Stimulated activated CD4-positive, alpha-beta T cell treated with anti-CD3 and anti-CD28 coated beads, Interleukin-1b, Interleukin-23, amount 100 ng/mL, for 4 hours (primary cell): Measurements from ENCODE around the gene DEPDC1B.
"Not testable (repeated sequence)": the region's sequence is repeated elsewhere in the genome, so short reads cannot be mapped to it uniquely, and the experiment has no call there.

Source experiments
- DNase-seq, 2 donors: peaks; one replicate each; pipeline ENCODE4 v3.0.0-alpha.2; 2020; ENCODE audit warnings: low read depth in 2 of 2

Gene DEPDC1B

DNA sequence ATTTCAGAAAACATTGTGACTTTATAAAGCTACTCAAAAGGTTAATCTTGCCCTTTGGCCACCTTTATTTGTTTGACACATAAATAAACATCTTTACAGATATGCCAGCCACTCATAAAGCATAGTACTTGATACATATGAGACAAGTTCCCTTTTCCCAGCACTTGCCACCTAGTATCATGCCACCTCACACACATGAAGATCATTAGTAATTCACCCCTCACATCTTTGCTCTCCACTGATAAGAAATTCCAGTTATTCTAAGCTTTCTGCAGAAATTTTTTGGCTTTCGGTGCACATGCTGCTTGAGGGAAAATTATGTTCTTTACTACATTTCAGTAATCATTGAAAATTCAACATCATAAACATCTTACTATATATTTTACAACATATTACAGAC, 59.1 kb downstream of the DEPDC1B start:
- no peak for DNase-seq

DNA sequence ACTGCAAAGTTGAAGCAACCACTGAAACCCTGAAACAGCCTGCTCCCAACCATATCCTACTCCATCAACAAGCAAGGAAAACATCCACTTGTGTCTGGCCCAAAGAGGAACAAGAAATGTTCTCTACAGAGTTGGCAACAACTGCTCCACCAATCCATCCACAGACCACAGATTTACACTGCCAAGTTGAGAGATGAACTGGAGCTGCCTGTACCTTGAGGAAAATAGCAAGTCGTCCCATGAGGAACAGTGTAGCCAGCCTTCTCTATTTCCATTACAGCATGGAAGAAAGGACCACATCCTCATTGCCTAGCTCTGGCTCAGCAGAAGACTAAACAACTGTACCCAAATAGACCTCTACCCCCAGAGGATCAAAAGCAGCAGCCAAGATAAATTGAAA, 60.4 kb downstream of the DEPDC1B start:
- no peak for DNase-seq

DNA sequence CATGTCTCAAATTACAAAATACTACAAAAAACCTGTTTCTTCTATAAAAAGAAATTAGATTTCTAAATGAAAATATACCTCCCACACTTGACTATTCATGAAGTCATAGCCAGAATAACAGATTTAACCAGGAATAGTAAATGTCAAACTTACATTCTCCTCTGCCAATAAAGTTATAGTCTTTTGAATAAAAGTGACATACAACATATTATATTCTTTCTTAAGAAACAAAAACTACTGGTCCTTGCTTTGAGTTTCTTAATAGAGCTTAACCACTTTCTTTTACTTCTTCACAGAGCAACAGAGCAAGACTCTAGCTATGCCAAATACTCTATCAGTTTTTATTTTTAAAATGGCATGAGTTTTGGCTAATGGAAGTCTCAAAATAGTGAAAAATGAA, 61.7 kb downstream of the DEPDC1B start:
- no peak for DNase-seq

DNA sequence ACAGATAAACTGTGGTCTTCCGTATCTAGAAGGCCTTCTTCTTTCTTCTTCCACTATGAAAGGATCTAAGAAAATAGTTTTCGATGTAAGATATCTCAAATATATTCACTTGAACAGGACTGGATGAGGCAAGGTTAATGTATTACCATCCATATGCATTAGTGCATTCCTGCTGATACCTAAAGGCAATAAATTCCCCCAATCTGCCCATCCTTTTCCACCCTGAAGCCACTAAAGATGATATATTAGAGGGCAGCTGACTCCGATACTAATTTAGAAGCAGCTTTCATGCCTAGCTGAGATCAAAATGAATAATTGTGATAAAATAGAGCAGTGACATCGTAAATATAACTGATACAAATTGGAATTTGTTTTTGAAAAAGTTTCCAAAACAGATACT, 63.3 kb downstream of the DEPDC1B start:
- DNase-seq: no peak

DNA sequence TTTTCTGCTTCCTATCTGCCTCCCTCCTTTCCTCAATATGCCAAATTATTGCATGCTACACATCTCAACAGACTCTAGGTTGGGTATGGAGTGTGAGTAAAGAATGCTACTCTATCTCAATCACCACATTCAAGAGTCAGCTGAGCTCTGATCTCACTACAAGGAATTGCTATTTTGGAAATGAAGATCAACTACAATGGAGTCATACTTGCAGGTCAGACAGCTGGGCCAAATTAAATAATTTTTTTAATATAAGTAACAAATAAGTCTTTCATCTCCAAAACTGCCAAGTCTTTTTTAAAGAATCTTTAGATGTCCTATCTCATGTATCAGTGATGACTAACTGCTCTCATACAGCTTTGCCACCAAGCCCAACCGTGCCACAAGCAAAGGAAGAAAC, 64.0 kb downstream of the DEPDC1B start:
- no peak for DNase-seq

DNA sequence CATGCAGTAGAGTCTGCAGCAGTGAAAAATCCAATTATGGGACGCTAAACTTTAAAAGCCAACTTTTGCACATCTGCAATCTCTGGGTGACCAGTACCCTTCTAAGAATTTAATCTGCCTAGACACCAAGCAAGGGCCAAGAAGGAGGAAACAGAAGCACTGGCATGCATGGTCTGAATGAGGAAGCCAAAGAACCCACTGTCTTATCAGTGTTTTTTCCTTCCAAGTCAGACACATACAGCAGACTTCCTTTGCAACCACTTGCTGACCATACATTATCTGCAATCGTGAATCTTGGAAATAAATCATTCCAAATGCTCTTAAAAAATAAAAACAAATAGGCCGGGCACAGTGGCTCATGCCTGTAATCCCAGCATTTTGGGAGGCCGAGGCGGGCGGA, 65.9 kb downstream of the DEPDC1B start:
- DNase-seq: no peak

DNA sequence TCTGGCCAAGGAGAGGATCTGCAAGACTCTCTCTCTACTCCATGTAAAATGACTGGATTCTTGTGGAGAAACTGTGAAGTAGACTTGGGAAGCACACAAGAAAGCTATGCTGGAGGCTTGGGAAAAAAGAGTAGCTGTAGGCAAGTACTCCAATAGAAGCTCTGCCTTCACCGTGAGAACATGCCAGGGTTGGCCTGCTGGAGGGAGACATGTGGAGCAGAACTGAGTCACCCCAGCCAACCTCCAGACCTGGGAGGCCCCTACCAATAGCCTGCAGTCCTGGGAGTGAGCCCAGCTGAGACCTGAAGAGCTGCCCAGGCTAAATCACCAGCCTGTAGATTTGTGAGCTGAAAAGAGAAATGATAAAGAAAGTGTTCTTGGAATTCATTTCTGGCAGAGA, 66.6 kb downstream of the DEPDC1B start:
- no peak for DNase-seq

DNA sequence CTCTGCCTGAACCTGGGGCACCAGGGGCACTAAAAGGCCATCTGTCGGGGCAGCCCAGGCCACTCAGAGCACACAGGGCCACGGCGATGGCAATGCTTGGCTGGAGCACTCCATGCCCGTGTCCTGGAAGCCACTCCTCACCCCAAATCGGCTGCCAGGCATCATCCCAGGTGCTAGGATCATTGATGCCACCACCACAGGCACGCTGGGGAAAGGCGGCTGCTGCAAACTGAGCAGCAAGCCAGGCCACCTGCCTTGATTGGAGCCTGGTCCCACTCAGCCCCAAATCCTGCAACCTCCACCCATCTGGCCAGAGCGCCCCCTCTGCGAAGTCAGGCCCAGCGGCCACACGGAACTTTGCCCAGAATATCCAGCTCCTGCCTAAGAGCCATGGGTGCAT, 67.8 kb downstream of the DEPDC1B start:
- DNase-seq: no peak

DNA sequence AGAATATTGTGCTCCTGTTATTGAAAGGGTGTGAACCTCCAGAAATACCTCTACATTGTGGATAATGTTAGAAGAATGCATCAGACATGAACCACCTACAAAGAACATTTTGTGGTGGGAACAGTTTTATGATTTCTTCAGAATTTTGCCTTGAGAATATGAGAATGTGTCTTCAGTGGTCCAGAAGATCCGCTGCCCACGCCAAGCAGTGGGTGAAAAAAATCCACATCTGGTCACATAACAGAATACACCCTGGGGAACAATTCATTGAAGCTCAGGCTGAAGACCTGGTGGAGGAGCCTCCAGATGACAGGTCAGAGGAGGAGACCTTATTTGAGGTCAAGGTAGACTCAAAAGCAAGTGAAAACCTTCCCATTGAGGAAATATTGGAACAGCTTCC, 69.1 kb downstream of the DEPDC1B start:
- DNase-seq: no peak

DNA sequence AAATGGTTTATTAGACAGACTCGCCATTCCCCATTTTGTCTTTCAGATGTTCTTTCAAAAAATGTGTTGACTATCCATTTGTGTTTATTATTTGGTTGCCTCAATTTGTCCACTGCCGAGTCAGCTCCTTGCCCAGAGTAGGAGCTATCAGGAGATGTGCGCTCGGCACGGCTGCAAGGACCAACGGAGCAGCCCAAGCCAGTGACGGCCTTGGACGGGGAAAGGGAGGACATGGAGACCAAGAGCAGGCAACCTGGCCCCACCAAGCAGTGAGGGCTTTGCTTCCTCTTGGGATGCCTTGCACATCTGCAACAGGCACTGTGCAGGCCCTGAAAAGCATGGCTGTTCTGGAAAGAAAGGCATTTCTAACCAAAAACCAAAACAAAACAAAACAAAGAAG, 69.8 kb downstream of the DEPDC1B start:
- DNase-seq: no peak

DNA sequence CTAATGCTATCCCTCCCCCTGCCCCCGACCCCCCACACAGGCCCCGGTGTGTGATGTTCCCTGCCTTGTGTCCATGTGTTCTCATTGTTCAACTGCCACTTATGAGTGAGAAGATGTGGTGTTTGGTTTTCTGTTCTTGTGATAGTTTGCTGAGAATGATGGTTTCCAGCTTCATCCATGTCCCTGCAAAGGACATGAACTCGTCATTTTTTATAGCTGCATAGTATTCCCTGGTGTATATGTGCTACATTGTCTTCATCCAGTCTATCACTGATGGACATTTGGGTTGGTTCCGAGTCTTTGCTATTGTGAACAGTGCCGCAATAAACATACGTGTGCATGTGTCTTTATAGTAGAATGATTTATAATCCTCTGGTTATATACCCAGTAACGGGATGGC, 75.1 kb downstream of the DEPDC1B start:
- not testable (repeated sequence) for DNase-seq

DNA sequence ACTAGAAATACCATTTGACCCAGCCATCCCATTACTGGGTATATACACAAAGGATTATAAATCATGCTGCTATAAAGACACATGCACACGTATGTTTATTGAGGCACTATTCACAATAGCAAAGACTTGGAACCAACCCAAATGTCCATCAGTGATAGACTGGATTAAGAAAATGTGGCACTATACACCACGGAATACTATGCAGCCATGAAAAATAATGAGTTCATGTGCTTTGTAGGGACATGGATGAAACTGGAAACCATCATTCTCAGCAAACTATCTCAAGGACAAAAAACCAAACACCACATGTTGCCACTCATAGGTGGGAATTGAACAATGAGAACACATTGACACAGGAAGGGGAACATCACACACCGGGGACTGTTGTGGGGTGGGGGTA, 79.2 kb downstream of the DEPDC1B start:
- DNase-seq: not testable (repeated sequence)

DNA sequence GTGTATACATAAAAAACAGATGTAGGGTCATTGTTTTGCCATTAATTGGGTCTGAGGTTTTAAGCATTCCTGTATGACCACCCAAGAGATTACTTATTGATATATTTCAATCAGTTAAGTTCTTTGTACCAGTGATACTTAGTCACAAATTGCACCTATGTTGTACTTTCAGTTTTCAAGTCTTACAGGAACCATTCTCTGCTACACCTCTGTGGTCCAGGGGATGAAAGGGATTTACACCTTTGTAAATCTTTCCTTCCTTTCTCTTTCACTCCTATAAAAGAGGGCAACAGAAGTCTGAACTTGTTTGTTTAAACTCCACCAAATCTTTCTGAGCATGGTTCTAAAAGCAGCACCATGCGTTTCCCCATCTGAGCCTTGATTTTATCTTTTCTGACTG, 86.1 kb downstream of the DEPDC1B start:
- no peak for DNase-seq

DNA sequence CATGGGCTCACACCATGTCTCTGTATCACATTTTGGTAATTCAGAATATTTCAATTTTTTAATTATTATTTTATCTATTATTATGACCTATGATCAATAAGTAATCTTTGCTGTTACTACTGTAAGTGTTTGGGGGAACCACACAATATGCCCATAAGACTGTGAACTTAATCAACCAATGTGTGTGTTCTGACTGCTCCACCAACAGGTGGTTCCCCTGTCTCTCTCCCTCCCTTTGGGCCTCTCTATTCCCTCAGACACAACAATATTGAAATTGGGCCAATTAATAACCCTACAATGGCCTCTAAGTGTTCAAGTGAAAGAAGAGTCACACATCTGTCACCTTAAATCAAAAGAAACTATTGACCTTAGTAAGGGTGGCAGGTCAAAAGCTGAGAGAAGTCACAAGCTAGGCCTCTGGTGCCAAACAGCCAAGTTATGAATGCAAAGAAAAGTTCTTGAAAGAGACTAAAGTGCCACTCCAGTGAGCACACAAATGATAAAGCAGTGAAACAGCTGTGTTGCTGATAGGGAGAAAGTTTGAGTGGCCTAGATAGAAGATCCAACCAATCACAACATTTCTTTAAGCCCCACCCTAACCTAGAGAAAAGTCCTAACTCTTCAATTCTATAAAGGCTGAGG, 88.7 kb downstream of the DEPDC1B start:
- no peak for DNase-seq

DNA sequence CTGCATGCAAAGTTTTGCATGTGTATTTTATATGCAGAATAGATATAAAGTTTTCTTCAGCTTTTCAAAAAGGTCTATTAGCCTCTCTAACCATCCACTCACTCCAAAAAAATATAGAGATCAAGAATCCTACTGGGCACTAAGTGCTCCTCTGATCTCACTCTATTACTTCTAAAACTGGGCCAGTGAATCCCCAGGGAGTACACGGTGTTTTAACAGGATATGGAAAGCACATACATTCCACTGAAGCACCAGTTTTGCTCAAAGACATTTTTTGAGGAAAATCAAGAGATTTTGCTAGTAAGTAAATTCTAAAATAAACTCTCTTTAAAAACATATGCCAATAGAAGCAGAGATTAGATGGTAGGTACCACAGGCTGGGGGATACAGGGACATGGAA, 95.2 kb downstream of the DEPDC1B start:
- DNase-seq: no peak

DNA sequence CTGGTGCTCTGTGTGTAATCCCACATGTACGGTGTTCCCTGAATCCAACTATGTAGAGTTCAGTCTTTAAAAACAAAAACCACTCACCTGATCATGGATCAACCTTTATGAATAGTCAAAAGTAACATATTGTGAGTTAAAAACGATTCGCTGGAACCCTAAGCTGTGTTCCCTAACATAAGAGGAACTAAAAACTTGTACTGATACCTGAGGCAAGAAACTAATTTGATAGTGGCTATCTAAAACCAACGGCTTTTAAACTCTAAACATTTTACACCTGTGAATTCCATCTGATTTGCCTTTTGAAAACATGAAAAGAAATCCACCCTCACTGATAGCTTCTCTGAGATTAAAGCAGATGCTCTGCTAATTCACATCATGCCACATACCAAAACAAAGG, 101.5 kb downstream of the DEPDC1B start:
- DNase-seq: no peak

DNA sequence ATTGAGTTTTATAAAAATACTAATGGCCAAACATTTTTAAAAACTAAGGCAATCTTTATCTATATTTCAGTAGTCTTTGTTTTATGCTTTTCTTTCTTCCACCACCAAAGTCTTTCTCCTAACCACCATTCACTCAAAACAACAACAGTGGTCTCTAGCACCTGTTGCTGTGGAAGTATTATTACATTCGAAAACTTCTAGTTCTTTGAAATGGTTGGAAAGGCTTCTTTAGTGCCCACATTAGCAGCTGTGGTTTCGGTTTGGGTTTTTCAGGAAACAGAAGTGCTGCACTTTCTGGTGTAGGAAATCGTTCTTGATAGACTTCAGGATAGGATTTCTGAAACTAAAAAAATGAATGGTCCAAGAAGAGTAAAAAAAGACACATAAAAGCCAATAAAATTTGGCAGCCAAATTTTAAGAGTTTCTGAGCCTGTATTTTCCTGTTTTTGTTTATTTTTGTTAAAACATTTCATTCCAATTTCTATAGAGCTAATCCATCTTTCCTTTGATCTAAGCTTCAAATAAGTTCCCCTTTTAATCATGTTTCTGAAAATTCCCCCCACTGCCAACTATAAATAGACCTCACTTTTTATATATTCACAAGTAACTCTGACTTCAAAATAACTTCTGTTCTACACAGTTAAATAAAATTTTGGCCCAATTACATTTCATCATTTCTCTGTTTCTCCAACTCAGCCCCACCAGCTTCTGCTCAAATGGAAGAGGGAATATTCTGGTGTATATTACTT, 102.2 kb downstream of the DEPDC1B start:
- no peak for DNase-seq

DNA sequence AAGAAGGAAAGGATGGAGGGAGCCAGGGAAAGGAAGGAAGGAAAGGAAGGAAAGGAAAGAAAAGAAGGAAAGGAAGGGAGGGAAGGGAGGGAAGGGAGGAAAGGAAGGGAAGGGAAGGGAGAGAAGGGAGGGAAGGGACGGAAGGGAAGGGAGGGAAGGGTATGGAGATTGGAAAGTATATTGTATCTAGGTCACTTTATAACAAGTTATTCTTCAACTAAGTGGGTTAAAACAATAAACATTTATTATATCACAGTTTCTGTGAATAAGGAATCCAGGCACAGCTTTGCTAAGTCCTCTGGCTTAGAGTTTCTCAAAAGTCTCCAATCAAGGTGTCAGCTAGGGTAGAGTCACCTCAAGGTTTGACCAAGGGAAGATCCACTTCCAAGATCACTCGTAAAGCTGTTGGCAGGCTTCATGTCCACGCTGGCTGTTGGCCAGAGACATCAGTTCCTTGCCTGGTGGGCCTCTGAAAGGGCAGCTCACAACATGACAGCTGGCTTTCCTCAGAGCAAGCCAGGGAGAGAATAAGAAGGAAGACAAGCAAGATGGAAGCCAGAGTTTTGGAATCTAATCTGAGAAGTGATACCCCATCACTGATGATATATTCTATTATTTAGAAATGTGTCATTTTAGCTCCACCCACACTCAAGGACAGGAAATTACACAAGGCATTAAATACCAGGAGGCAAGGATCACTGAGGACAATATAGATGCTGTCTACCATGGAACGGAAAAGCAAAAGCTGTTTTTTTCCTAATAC, 105.1 kb downstream of the DEPDC1B start:
- DNase-seq: no peak

DNA sequence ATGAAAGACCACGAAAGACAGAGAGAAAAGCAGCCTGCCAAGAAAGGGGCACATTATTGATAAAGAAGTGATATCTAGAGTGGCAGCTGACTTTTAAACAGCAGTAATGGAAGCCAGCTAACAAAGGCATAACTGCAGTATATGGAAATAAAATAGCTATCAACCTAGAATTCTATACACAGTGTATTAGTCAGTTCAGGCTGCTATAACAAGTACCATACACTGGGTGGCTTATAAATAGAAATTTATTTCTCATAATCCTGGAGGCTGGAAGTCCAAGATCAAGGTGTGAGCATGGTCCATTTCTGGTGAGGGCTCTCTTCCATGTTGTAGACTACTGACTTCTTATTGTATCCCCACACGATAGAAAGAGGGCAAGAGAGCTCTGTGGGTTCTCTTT, 109.8 kb downstream of the DEPDC1B start:
- no peak for DNase-seq

DNA sequence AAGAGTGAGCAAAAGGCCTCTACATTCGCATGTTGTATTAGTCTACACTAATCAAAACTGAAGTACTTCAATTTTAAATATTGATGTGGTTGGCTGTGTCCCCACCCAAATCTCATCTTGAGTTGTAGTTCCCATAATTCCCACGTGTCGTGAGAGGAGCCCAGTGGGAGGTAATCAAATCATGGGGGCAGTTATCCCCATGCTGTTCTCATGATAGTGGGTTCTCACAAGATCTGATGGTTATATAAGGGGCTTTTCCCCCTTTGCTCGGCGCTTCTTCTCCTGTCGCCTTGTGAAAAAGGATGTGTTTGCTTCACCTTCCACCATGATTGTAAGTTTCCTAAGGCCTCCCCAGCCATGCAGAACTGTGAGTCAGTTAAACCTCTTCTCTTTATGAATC, 112.7 kb downstream of the DEPDC1B start:
- not testable (repeated sequence) for DNase-seq

DNA sequence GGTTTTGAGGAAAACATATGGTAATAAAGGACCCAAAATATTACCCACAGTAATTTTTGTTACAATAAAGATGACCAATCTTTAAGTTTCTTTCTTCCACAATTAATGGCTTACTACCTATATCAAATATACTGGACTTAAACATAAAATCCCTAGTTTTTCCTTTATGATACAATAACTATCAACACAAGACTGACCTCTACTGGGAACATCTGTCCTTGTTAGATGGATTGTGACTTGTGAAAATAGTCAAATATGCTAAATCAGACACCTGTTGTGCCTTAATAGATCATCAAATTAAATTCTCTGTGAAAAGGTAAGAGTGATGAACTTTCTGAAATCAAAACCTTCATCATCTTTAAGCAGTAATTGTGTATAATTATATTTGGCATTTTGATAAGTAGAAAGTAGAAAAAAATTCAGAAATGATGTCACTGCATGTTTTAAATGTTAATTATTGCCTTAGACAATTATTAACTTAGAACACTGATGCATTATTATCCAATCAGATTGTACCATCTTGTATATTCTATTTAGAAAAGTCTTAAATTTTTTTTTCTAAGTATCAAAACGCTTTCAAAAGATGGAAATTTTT, 113.6 kb downstream of the DEPDC1B start:
- DNase-seq: no peak

DNA sequence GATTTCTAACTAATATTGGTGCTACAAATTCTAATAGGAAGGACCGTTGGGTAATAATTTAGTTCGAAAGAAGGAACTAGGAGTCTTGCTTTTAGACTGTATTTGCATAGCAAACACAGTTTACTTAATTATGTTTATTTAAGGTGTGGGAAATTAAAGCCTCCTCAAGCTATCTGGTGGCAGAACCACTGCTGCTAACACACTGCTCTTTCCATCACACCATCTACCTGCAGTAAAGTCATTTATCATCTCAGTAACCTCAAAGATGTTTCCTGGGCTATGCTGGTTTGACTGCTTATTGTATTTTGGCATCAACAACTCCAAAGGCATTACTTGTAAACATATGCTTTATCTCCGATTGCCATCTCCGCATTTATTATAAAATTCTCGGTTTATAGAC, 114.3 kb downstream of the DEPDC1B start:
- DNase-seq: no peak

DNA sequence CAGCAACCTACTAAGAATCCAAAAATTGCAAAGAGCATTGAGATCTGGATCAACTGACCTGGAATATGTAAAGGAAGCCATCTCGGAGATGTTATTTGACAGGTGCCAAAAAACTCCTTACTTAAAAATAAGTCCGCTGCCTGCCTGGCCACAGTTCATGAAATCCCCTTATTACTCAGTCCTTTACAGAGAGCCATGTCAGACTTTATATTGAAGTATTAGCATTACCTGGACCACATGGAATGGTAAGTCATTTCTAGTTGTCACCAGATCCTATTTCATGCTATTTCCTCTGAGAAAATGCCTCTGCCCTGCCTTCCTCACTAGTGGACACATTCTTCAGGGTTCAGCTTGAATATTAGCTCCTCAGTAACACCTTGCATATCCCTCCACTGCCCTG, 115.7 kb downstream of the DEPDC1B start:
- DNase-seq: no peak
